GM19099 (cell line): ENCODE data around the gene PIK3R4.

Source experiments
- POLR2A ChIP-seq: IDR thresholded peaks from 3 replicates; pipeline ENCODE4 v1.6.1; 2011; ENCODE audit warnings: low read depth; ENCODE audit not compliant: insufficient read length; ENCODE audit errors: extremely low read depth

The PIK3R4 gene

DNA sequence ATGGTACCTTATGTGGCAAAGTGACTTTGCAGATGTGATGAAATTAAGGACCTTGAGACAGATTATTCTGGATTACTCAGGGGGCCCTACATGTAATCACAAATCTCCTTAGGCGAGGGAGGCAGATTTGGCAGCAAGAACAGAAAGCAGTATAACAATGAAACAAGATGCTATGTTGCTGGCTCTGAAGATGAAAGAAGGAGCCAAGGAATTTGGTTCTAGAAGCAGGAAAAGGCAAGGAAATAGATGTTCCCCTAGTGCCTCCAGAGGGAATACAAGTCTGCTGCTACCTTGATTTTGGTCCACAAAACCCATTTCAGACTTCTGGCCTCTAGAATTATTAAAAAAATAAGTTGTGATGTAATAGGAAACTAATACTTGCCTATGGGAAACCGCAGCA, 64.5 kb downstream of the PIK3R4 start:
- TF ChIP-seq POLR2A, result no peak

GRCh38 chr3:130679218-130679617, 67.4 kb downstream of the PIK3R4 start:
- TF ChIP-seq POLR2A, result no peak

- TF ChIP-seq POLR2A, result no peak
Measured at GRCh38 chr3:130677343-130677742, 69.3 kb downstream of the PIK3R4 start.

- TF ChIP-seq POLR2A, result no peak
Measured at GRCh38 chr3:130671545-130672312, 74.9 kb downstream of the PIK3R4 start.

DNA sequence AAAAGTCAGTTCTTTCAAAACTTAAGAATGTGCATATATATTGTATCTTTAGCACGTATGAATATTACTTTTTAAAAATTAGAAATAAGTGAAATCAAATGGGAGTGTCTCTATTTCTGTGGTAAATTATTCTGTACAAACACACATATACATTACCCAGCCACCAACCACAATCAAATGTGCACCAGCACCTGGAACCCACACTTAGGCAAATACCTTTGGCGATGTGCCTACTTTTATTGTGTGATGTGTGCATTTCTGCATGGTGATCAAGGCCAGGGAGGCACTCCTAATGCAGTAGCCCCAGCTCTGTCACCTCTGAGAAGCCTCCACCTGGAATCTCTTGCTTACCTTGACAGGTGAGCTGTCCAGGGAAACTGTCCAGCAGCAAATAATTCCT, 76.9 kb downstream of the PIK3R4 start:
- no peak for TF ChIP-seq POLR2A

- TF ChIP-seq POLR2A, result no peak
Measured at GRCh38 chr3:130663092-130663491, 83.5 kb downstream of the PIK3R4 start.

DNA sequence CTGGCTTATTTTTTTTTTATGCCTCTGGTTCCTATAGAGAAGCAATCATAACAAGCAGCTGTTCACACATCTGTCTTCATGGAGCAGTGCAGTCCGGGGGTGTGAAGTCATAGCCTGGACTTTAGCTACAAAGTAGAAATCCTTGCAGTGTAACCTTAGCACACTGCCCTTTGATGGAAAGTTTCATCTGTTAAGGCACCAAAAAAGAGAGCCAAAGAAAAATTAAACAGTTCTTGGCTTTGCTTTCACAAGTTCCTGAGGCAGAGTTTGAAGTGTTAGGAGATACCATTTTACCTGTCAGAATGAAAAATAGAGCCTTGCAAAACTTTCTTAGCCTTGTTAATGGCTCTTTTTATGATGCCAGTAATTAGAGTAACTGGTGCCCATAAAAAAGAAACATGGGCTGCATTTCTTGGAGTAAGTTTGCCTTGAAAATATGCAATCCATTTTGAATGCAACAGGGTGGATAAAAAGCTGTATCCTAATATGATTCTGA, 84.1 kb downstream of the PIK3R4 start:
- TF ChIP-seq POLR2A, result no peak

DNA sequence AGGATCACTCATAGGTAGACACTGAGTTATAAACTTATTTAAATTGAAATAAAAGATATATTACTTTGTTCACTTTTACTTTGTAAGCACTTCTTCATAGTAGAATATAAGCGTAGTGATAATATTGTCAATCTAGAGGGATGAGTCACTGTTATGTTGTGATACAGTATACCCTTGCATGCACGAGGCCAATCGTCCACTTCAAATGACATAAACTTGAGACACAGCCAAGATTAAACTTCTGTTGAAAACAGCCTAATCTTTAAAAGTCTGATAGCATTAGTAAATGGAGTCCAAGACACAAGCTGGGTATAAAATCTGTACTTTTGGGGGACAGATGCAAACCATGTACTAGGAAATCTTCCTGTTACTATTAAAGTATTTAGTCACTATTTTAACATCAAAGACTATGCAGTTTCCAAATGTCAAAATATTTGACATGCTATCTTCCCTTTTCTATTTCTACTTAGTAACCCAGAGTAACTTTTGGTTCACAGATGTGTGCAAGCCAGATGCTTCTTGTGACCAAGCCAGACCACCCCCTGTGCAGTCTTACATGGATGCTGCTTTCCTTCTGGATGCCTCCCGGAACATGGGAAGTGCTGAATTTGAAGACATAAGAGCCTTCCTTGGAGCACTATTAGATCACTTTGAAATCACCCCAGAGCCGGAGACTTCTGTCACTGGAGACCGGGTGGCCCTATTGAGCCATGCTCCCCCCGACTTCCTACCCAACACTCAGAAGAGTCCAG, 85.3 kb downstream of the PIK3R4 start:
- TF ChIP-seq POLR2A, result no peak

DNA sequence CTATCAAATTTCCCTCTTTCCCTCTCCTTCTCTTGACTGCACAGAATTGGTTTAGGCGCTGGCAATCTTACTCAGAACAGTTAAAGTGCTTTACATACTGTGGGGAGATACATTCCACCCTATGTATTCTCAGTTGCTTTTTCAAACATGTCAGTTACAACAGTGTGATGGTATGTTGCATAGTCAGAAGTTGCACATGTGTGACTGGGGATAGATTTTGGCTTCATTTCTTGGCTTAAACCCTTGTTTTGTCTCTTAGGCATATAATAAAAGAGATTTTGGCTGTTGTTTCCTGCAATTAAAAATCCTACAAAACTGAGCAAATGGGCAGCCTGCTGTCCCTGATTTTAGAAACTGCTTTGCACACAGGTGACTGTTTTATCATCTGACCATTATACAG, 86.7 kb downstream of the PIK3R4 start:
- TF ChIP-seq POLR2A, result no peak

GRCh38 chr3:130658678-130659077, 88.0 kb downstream of the PIK3R4 start:
- no peak for TF ChIP-seq POLR2A

DNA sequence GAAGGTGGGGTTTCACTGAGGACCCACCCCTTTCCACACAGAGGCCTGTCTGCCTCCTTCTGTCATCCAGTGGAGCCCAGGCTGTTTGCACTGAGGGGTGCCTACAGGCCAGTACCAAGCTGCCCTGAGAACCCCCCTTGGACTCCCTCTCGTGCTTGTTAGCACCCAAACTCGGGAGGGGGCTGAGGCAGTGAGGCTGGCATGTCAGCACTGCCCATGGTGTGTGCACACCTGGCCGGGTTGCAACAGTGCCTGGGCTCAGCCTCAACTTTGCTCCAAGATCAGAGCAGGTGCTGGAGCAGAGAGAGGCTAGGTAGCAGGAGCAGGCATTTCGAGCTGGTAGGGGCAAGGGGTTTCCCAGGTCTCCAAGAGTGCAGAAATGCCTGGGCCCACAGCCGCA, 90.0 kb downstream of the PIK3R4 start:
- no peak for TF ChIP-seq POLR2A

GRCh38 chr3:130654921-130655320, 91.7 kb downstream of the PIK3R4 start:
- TF ChIP-seq POLR2A, result no peak

DNA sequence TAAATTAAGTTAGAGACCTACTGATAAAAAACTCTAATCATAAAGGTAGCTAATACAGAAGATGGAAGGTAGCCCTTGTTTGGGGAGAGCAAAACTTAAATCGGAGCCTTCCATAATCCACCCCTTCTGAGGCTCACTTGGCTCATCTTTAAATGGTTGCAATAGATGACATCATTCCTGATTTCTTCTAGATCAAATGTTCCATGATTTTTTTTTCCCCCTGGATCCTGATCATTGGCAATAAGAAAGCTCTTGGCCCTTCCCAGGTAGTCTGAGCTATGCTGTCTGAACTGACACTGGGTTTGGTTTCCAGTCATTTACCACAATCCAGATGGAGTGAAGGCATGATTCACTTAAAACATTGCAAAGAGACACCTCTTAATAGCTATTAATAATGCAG, 92.5 kb downstream of the PIK3R4 start:
- TF ChIP-seq POLR2A, result no peak

DNA sequence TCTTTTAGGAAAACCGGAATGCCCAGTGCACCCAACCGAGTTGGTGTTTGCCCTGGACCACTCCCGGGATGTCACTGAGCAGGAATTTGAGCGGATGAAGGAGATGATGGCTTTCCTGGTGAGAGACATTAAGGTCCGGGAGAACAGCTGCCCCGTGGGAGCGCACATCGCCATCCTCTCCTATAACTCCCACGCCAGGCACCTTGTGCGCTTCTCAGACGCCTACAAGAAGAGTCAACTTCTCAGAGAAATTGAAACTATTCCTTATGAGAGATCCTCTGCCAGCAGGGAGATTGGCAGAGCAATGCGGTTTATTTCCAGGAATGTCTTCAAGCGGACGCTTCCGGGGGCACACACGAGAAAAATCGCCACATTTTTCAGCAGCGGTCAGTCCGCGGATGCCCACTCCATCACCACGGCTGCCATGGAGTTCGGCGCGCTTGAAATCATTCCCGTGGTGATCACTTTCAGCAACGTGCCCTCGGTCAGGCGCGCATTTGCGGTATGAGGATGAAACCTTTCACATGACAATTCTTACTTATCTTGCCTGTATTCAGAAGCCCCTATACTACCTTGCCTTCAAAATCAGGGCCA, 97.5 kb downstream of the PIK3R4 start:
- no peak for TF ChIP-seq POLR2A

DNA sequence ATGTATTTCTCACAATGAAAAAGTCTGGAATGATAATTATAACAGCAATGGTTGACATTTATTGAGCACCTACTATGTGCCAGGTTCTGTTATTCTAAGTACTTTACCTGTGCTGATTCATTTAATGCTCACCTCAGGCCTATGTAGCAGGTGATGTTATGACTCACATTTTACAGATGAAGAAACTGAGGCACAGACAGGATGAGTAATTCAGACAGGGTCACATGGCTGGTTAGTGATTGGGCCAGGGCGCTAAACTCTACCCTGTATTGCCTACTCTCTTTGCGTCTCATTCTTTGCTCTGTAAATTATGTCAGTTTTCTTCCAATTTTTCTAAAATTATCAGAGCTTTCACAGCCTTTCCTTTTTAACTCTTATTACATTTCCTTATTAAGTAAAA, 98.3 kb downstream of the PIK3R4 start:
- TF ChIP-seq POLR2A, result no peak

DNA sequence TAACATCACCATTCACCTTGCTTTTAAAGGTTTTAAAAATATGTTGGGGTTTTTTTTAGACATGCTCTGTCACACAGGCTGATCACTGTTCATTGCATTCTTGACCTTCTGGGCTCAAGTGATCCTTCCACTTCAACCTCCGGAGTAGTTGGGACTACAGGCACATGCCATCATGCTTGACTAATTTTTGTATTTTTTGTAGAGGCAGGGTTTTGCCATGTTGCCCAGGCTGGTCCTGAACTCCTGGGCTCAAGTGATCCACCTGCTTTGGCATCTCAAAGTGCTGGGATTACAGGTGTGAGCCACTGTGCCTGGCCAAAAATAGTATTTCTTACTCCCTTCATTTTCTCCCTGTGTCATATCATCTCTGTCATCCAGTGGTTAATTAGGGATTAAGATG, 101.4 kb downstream of the PIK3R4 start:
- TF ChIP-seq POLR2A, result no peak
